H1 (cell line): Measurements from ENCODE around the gene TIE1. TPM values are rescaled to one million over a fixed set of nuclear protein-coding genes. Genes with fewer than 3 reads are reported as not detected.
A peak's percentile ranks its signal among the peaks of the same experiment; 100 is the strongest.

Experiments
- CTCF ChIA-PET: fragments of 300-600 bp; sonication (Branson Sonifier 250); formaldehyde crosslinking; loops from one replicate; lab custom pipeline; 2021; ENCODE audit not compliant: partially characterized antibody; lab: Charles Lee
- POLR2A ChIA-PET: fragments of 300-600 bp; sonication (Branson Sonifier 250); formaldehyde crosslinking; loops from one replicate; lab custom pipeline; 2021; ENCODE audit warnings: inconsistent platforms; ENCODE audit not compliant: partially characterized antibody; lab: Charles Lee
- DNase-seq, 2 experiments: peaks; one replicate each; pipeline versions ENCODE4 v3.0.0 to v3.0.0-alpha.2; 2010 to 2022; ENCODE audit warnings: low spot score in 2 of 2, low read depth in 1 of 2, mixed read lengths in 1 of 2
- FAIRE-seq: peaks from 2 replicates; lab custom pipeline; 2011; peaks lifted over from hg19 to GRCh38; lab: Jason Lieb, UNC
- H2AFZ ChIP-seq: 2 replicates; pipeline ENCODE4 v1.8.1; 2012; ENCODE audit warnings: low read length, inconsistent platforms
- H2AK5ac ChIP-seq: 2 replicates; pipeline ENCODE4 v1.6.1; 2013; ENCODE audit warnings: low read depth, low read length
- H2BK120ac ChIP-seq: replicated peaks from 2 replicates; pipeline ENCODE3; 2013; ENCODE audit warnings: low read depth, low read length, inconsistent platforms
- H2BK12ac ChIP-seq: 2 replicates; pipeline ENCODE4 v1.6.1; 2013; ENCODE audit warnings: low read depth, low read length
- H2BK15ac ChIP-seq: 2 replicates; pipeline ENCODE4 v1.6.1; 2013; ENCODE audit warnings: low read length
- H2BK20ac ChIP-seq: 2 replicates; pipeline ENCODE4 v1.6.1; 2013; ENCODE audit warnings: low read length
- H2BK5ac ChIP-seq: 2 replicates; pipeline ENCODE4 v1.6.1; 2013; ENCODE audit warnings: low read depth, low read length
- H3K14ac ChIP-seq: 2 replicates; pipeline ENCODE4 v1.6.1; 2013; ENCODE audit warnings: inconsistent platforms; ENCODE audit not compliant: insufficient read length
- H3K18ac ChIP-seq: 2 replicates; pipeline ENCODE4 v1.6.1; 2013; ENCODE audit warnings: low read length; ENCODE audit errors: extremely low read depth
- H3K23ac ChIP-seq: 2 replicates; pipeline ENCODE4 v1.6.1; 2013; ENCODE audit warnings: inconsistent platforms; ENCODE audit not compliant: insufficient read length
- H3K23me2 ChIP-seq: 2 replicates; pipeline ENCODE4 v1.6.1; 2013; ENCODE audit warnings: low read depth, low read length
- H3K27ac ChIP-seq: 2 replicates; pipeline ENCODE4 v1.6.1; 2011; ENCODE audit warnings: low read depth, low read length, inconsistent platforms
- H3K27me3 ChIP-seq, 4 experiments: replicated peaks in 1 of 4; 1 replicate in 1 of 4; 2 replicates in 3 of 4; pipeline versions ENCODE4 v1.6.1 to v1.8.1; 2011 to 2013; ENCODE audit warnings: low read length in 3 of 4, mild to moderate bottlenecking in 3 of 4, inconsistent platforms in 2 of 4, mixed read lengths in 2 of 4, moderate library complexity in 1 of 4; ENCODE audit not compliant: control insufficient read depth in 3 of 4, insufficient read depth in 3 of 4; ENCODE audit errors: extremely low read depth in 1 of 4
- H3K36me3 ChIP-seq, 4 experiments: 2 replicates each; pipeline versions ENCODE4 v1.6.1 to v1.8.1; 2011 to 2013; ENCODE audit warnings: mild to moderate bottlenecking in 4 of 4, low read length in 3 of 4, moderate library complexity in 2 of 4, control low read depth in 1 of 4, inconsistent platforms in 1 of 4; ENCODE audit not compliant: insufficient read depth in 4 of 4, control insufficient read depth in 2 of 4
- H3K4ac ChIP-seq: replicated peaks from 2 replicates; pipeline ENCODE3; 2013; ENCODE audit warnings: low read length, low read depth, mixed read lengths, inconsistent platforms; ENCODE audit not compliant: insufficient read length
- H3K4me1 ChIP-seq, 4 experiments: replicated peaks in 1 of 4; 1 replicate in 1 of 4; 2 replicates in 3 of 4; pipeline versions ENCODE4 v1.6.1 to v1.8.1; 2011 to 2013; ENCODE audit warnings: low read length in 3 of 4, inconsistent platforms in 2 of 4, mixed read lengths in 1 of 4; ENCODE audit not compliant: insufficient read depth in 4 of 4, control insufficient read depth in 3 of 4
- H3K4me2 ChIP-seq, 2 experiments: 2 replicates each; pipeline versions ENCODE4 v1.6.1 to v1.8.1; 2011 to 2013; ENCODE audit warnings: low read depth in 2 of 2, low read length in 2 of 2, control low read depth in 1 of 2, inconsistent platforms in 1 of 2, mild to moderate bottlenecking in 1 of 2; ENCODE audit not compliant: insufficient read depth in 1 of 2
- H3K4me3 ChIP-seq, 4 experiments: fragments of 200-600, 300-600 bp in 1 of 4; sonication (generic), shearing (Covaris generic), sonication (Bioruptor Twin) in 1 of 4; 2 replicates each; pipeline versions ENCODE4 v1.5.1 to v1.8.1; 2011 to 2016; ENCODE audit warnings: low read length in 4 of 4, low read depth in 3 of 4, control low read depth in 2 of 4, inconsistent platforms in 2 of 4, mild to moderate bottlenecking in 2 of 4, mixed read lengths in 1 of 4, moderate library complexity in 1 of 4; ENCODE audit not compliant: insufficient read depth in 2 of 4; ENCODE audit errors: extremely low read depth in 1 of 4
- H3K56ac ChIP-seq: replicated peaks from 2 replicates; pipeline ENCODE3; 2013; ENCODE audit warnings: low read depth, mild to moderate bottlenecking, mixed read lengths, low read length, inconsistent platforms; ENCODE audit not compliant: insufficient read length
- H3K79me1 ChIP-seq: 2 replicates; pipeline ENCODE4 v1.6.1; 2013; ENCODE audit warnings: low read depth, low read length, control low read depth
- H3K79me2 ChIP-seq, 2 experiments: 2 replicates each; pipeline versions ENCODE4 v1.6.1 to v1.8.1; 2012 to 2013; ENCODE audit warnings: low read length in 2 of 2, mild to moderate bottlenecking in 2 of 2, inconsistent platforms in 1 of 2; ENCODE audit not compliant: insufficient read depth in 2 of 2, control insufficient read depth in 1 of 2
- H3K9ac ChIP-seq, 4 experiments: replicated peaks in 1 of 4; 1 replicate in 1 of 4; 2 replicates in 3 of 4; pipeline versions ENCODE4 v1.6.1 to v1.8.1; 2011 to 2013; ENCODE audit warnings: low read depth in 3 of 4, low read length in 3 of 4, control low read depth in 2 of 4, mild to moderate bottlenecking in 2 of 4, moderate library complexity in 2 of 4, inconsistent platforms in 1 of 4; ENCODE audit errors: extremely low read depth in 1 of 4
- H3K9me3 ChIP-seq, 2 experiments: 2 replicates each; pipeline versions ENCODE4 v1.6.1 to v1.8.1; 2012 to 2013; ENCODE audit warnings: mild to moderate bottlenecking in 2 of 2, moderate library complexity in 2 of 2, control low read depth in 1 of 2, inconsistent platforms in 1 of 2, low read depth in 1 of 2, low read length in 1 of 2, mixed read lengths in 1 of 2; ENCODE audit not compliant: insufficient read depth in 2 of 2
- H4K20me1 ChIP-seq, 2 experiments: replicated peaks in 1 of 2; 2 replicates each; pipeline versions ENCODE3 to v1.8.1; 2011 to 2013; ENCODE audit warnings: inconsistent platforms in 2 of 2, low read length in 2 of 2, mild to moderate bottlenecking in 1 of 2; ENCODE audit not compliant: insufficient read depth in 2 of 2, control insufficient read depth in 1 of 2
- H4K5ac ChIP-seq: 2 replicates; pipeline ENCODE4 v1.6.1; 2013; ENCODE audit warnings: low read length, low read depth, mixed read lengths, inconsistent platforms; ENCODE audit not compliant: insufficient read length
- H4K8ac ChIP-seq: 2 replicates; pipeline ENCODE4 v1.8.0; 2013; ENCODE audit warnings: mild to moderate bottlenecking, moderate library complexity, low read length, inconsistent platforms; ENCODE audit not compliant: insufficient read depth; ENCODE audit errors: extremely low read depth
- H4K91ac ChIP-seq: replicated peaks from 2 replicates; pipeline ENCODE3; 2013; ENCODE audit warnings: low read length, mixed read lengths, inconsistent platforms; ENCODE audit not compliant: insufficient read length
- BACH1 ChIP-seq: IDR thresholded peaks from 2 replicates; pipeline ENCODE4 v1.6.1; 2012; ENCODE audit warnings: low read length, improper control_type of control experiment
- BRCA1 ChIP-seq: IDR thresholded peaks from 2 replicates; pipeline ENCODE4 v1.6.1; 2012; ENCODE audit warnings: low read depth, low read length, improper control_type of control experiment
- CHD2 ChIP-seq: IDR thresholded peaks from 2 replicates; pipeline ENCODE4 v1.6.1; 2012; ENCODE audit warnings: low read length, improper control_type of control experiment
- GABPA ChIP-seq: IDR thresholded peaks from 2 replicates; pipeline ENCODE4 v1.6.1; 2011; ENCODE audit warnings: mild to moderate bottlenecking, low read length, moderate library complexity, borderline replicate concordance; ENCODE audit not compliant: insufficient read depth
- GTF2F1 ChIP-seq: IDR thresholded peaks from 2 replicates; pipeline ENCODE4 v1.6.1; 2012; ENCODE audit warnings: low read depth, low read length, improper control_type of control experiment, borderline replicate concordance
- KDM5A ChIP-seq: fragments of 200-600 bp; IDR thresholded peaks from 2 replicates; pipeline ENCODE4 v1.7.1; 2012; ENCODE audit warnings: mild to moderate bottlenecking, low read length, inconsistent platforms, mixed read lengths
- MAFK ChIP-seq: IDR thresholded peaks from 2 replicates; pipeline ENCODE4 v1.6.1; 2012; ENCODE audit warnings: low read depth, mild to moderate bottlenecking, improper control_type of control experiment, low read length
- POLR2AphosphoS5 ChIP-seq: IDR thresholded peaks from 2 replicates; pipeline ENCODE4 v1.6.1; 2011; ENCODE audit warnings: low read depth, low read length
- SIRT6 ChIP-seq: IDR thresholded peaks from one replicate; pipeline ENCODE4 v1.7.1; 2012; ENCODE audit warnings: low read length, inconsistent platforms
- SUZ12 ChIP-seq: fragments of 200-600 bp; sonication (generic); IDR thresholded peaks from 2 replicates; pipeline ENCODE4 v1.6.1; 2012; ENCODE audit warnings: mild to moderate bottlenecking, inconsistent platforms, low read length, moderate library complexity, mixed read lengths
- TBP ChIP-seq: IDR thresholded peaks from 2 replicates; pipeline ENCODE4 v1.6.1; 2011; ENCODE audit warnings: low read depth, low read length, improper control_type of control experiment
- TEAD4 ChIP-seq: IDR thresholded peaks from 2 replicates; pipeline ENCODE4 v1.6.1; 2012; ENCODE audit warnings: low read depth, low read length, inconsistent platforms, mixed read lengths
- WGBS, 2 experiments: shearing (Covaris generic) in 1 of 2; methylation state at CpG; one replicate each; pipeline versions ENCODE4 v1.1.6 to v1.1.7; 2013 to 2015; ENCODE audit warnings: low lambda C conversion rate in 2 of 2, mixed read lengths in 2 of 2, inconsistent platforms in 1 of 2, low coverage in 1 of 2, missing lambda C conversion rate in 1 of 2; ENCODE audit not compliant: insufficient replicate concordance in 2 of 2, insufficient coverage in 1 of 2, insufficient read length in 1 of 2; ENCODE audit errors: extremely low coverage in 1 of 2, missing lambda C conversion rate in 1 of 2; 5-methylcytosine and 5-hydroxymethylcytosine counted together
- polyA plus RNA-seq, 7 experiments: library from polyadenylated mRNA; depleted of rRNA in 3 of 7; stranded (reverse) in 5 of 7; unstranded in 2 of 7; fragments of >200 nt in 5 of 7; fragments of 200-250 nt in 2 of 7; gene quantifications; 1 replicate in 5 of 7; 2 replicates in 1 of 7; 4 replicates in 1 of 7; pipeline versions ENCODE4 v1.2.1 to v1.2.3, GENCODE V29; 2011 to 2013; ENCODE audit warnings: missing spikeins in 2 of 7, mixed read lengths in 2 of 7
- total RNA-seq: library from RNA; stranded (reverse); fragmentation: NEBNext Ultra II Directional; extraction: Animal tissue kit (Norgen Biotek cat#: 25700); gene quantifications from 2 replicates; pipeline ENCODE4 v1.2.1, GENCODE V29; 2021

TIE1 gene
- total and polyA plus RNA-seq, 2 of the 8 experiments (the other 6 are each of a cell fraction or from before 2014, with no cell fraction given), result 0.74 to 2.2 TPM

GRCh38 chr1:43367904-43368645, 67.3 kb downstream of the TIE1 start, which contains the start of gene ELOVL1:
TSS of gene ELOVL1 (minus strand) at chr1:43368011. CDS start at chr1:43365609, 2,402 bp downstream.
- H3K18ac ChIP-seq, result peak within 1 kb of the TSS; percentile 96
- peak within 1 kb of the TSS; percentile 93 for H4K5ac ChIP-seq
- H4K20me1 ChIP-seq, result peaks cover 0 to 14% of the 10 kb centered on the region in 2 experiments
- H3K79me2 ChIP-seq, result no peaks in the 10 kb centered on the region; a peak in 1 of 4 replicates
- peak within 1 kb of the TSS; percentile 94; the same call in 1 of the 2 replicates for H2BK5ac ChIP-seq
- H3K4me2 ChIP-seq, result peak within 1 kb of the TSS; percentile 93 to 96
- peak within 1 kb of the TSS; percentile 90; the same call in 1 of the 2 replicates for H2BK12ac ChIP-seq
- H3K4me1 ChIP-seq, result peaks cover 4 to 21% (median 13%) of the 10 kb centered on the region in 4 experiments
- DNase-seq, result peak in 1 of 2 experiments; percentile 92
- H2BK20ac ChIP-seq, result no peak within 1 kb of the TSS
- peak within 1 kb of the TSS; percentile 42 to 71 (median 56); a peak in 6 of 7 replicates for H3K9ac ChIP-seq
- peak within 1 kb of the TSS; percentile 79; the same call in 1 of the 2 replicates for H3K27ac ChIP-seq
- H3K23ac ChIP-seq, result no peak within 1 kb of the TSS
- peaks cover 1 to 22% (median 9%) of the 10 kb centered on the region in 4 experiments; a peak in 6 of 8 replicates for H3K36me3 ChIP-seq
- no peak for FAIRE-seq
- H2BK15ac ChIP-seq, result peak within 1 kb of the TSS; percentile 97
- H4K91ac ChIP-seq, result peak within 1 kb of the TSS; percentile 96
- WGBS, 2 experiments, result 5% methylated on average over 27 of the region's 58 CpGs; no CpG with 5 or more reads in 1 of the 2 experiments
- H3K9me3 ChIP-seq, result no peaks in the 10 kb centered on the region
- H4K8ac ChIP-seq, result peak within 1 kb of the TSS; percentile 94
- H3K27me3 ChIP-seq, result no peaks in the 10 kb centered on the region
- H3K4ac ChIP-seq, result peak within 1 kb of the TSS; percentile 99
- POLR2A ChIA-PET, result interaction anchor here (0.8 to 3.9 kb wide), 16 partner anchors 10 to 552 kb away, joined by 3 to 33 read pairs (median 4); partner anchors contain the start of genes CDC20, HYI, MED8 and SZT2
- H3K56ac ChIP-seq, result peak within 1 kb of the TSS; percentile 80
- H2AK5ac ChIP-seq, result peak within 1 kb of the TSS; percentile 94; the same call in 1 of the 2 replicates
- 0 out of 2 replicates have a peak within 1 kb of the TSS, but pooled peaks have one; percentile 7 for H2AFZ ChIP-seq
- peaks cover 8% of the 10 kb centered on the region for H3K79me1 ChIP-seq
- no peak within 1 kb of the TSS for H3K14ac ChIP-seq
- no peak within 1 kb of the TSS for H2BK120ac ChIP-seq
- peaks cover 13% of the 10 kb centered on the region for H3K23me2 ChIP-seq
- H3K4me3 ChIP-seq, result peak within 1 kb of the TSS; percentile 33 to 68 (median 58)
- CTCF ChIA-PET, result interaction anchor here (0.8 to 2.8 kb wide), 10 partner anchors 11 to 203 kb away, joined by 3 to 12 read pairs (median 4); partner anchors contain the start of genes MED8 and SZT2
- TF ChIP-seq KDM5A, result no peak
- no peak for TF ChIP-seq BRCA1
- no peak for TF ChIP-seq SIRT6
- TF ChIP-seq GTF2F1, result no peak
- no peak for TF ChIP-seq BACH1
- no peak for TF ChIP-seq GABPA
- no peak; the same call in 1 of the 2 replicates for TF ChIP-seq POLR2AphosphoS5
- no peak for TF ChIP-seq TEAD4
- no peak for TF ChIP-seq MAFK
- TF ChIP-seq SUZ12, result no peak
- peak; percentile 73 for TF ChIP-seq TBP
- TF ChIP-seq CHD2, result peak; percentile 11; the same call in 1 of the 2 replicates
